H1 (cell line): ENCODE results near the gene KLF2. TPM values are rescaled to one million over a fixed set of nuclear protein-coding genes. Genes with fewer than 3 reads are reported as not detected.

ENCODE experiments used
- ATF2 ChIP-seq: IDR thresholded peaks from 2 replicates; pipeline ENCODE4 v1.6.1; 2012; ENCODE audit warnings: low read length, inconsistent platforms
- KDM1A ChIP-seq: fragments of 200-600, 300-600 bp; sonication (generic); IDR thresholded peaks from 2 replicates; pipeline ENCODE4 v1.7.1; 2016; ENCODE audit warnings: mild to moderate bottlenecking, low read length, borderline replicate concordance
- PHF8 ChIP-seq: fragments of 200-600 bp; sonication (generic); conservative IDR thresholded peaks from 2 replicates; pipeline ENCODE4 v1.7.1; 2012; ENCODE audit warnings: low read depth, mild to moderate bottlenecking, inconsistent platforms, low read length, moderate library complexity
- SRF ChIP-seq: IDR thresholded peaks from 2 replicates; pipeline ENCODE4 v1.6.1; 2011; ENCODE audit warnings: mild to moderate bottlenecking, low read depth, low read length, moderate library complexity
- polyA plus RNA-seq, 7 experiments: library from polyadenylated mRNA; depleted of rRNA in 3 of 7; stranded (reverse) in 5 of 7; unstranded in 2 of 7; fragments of >200 nt in 5 of 7; fragments of 200-250 nt in 2 of 7; gene quantifications; 1 replicate in 5 of 7; 2 replicates in 1 of 7; 4 replicates in 1 of 7; pipeline versions ENCODE4 v1.2.1 to v1.2.3, GENCODE V29; 2011 to 2013; ENCODE audit warnings: missing spikeins in 2 of 7, mixed read lengths in 2 of 7
- total RNA-seq: library from RNA; stranded (reverse); fragmentation: NEBNext Ultra II Directional; extraction: Animal tissue kit (Norgen Biotek cat#: 25700); gene quantifications from 2 replicates; pipeline ENCODE4 v1.2.1, GENCODE V29; 2021

The KLF2 gene
- total and polyA plus RNA-seq, 2 of the 8 experiments (the other 6 are each of a cell fraction or from before 2014, with no cell fraction given), result 0.19 to 0.33 TPM

DNA sequence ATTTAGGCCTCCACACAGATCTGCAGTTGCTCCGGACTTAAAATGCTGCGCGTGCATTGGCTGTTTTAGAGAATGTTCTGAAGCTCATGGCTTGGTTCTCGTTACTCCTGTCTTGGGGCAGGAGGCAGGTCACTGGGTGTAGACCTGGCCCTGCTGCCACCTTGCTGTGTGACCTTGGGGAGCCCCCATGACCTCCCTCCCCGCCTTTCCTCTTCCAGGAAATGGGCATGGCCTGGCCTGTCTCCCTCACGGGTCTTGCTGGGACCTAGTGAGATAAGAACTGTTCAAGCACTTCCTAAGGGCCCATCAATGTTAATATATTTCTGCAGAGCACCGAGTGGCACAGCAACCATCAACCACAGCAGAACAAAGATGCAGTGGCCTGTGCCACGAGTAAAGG is 49.4 kb downstream of the KLF2 start (continued):
- TF ChIP-seq PHF8 (no peak), SRF (no peak), KDM1A (no peak), ATF2 (no peak)
